ENCODE data around the gene CYP2R1.

CYP2R1 gene

DNA sequence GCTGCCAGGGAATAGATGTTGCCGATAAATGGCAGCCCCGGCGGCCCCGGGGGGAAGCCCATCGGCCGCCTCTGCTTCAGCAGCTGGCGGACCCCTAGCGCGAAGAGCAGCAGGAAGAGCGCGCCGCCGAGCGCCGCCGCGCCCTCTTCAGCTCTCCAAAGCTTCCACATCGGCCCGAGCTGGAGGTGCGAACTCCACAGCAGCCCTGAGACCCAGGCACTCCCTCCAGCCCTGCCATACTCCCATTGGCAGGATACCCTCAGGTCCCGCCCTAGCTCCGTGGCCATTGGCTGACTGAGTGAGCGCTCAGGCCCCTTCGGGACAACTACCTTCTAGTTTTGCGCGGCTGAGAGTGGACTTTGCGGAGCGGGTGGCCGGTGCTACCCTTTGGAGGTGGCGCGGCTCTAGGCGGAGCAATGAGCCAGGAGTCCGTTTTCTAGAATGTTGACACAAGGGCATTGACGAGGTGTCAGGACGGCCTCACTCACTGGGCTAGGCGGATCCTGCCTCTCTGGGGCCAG, at the start of gene CYP2R1:
Gene CYP2R1, minus strand, starts transcription at position 196 of the 521 bp plus-strand sequence. Its CDS starts 26 bp downstream, at position 170.
- peak; percentile 91 for DNase-seq (ENCODE audit: low spot score)

GRCh38 chr11:14938936-14939335, 46.9 kb upstream of the CYP2R1 start:
- DNase-seq (ENCODE audit: low spot score) = no peak

GRCh38 chr11:14934641-14935351, 42.8 kb upstream of the CYP2R1 start:
- DNase-seq (ENCODE audit: low spot score) = no peak

- DNase-seq (ENCODE audit: low spot score) = no peak
These were observed 40.4 kb upstream of the CYP2R1 start for GRCh38 chr11:14932447-14932846.

GRCh38 chr11:14930369-14930768, 38.3 kb upstream of the CYP2R1 start:
- DNase-seq (ENCODE audit: low spot score) = no peak

- no peak for DNase-seq (ENCODE audit: low spot score)
These were observed 35.1 kb upstream of the CYP2R1 start for GRCh38 chr11:14927146-14927545.

DNA sequence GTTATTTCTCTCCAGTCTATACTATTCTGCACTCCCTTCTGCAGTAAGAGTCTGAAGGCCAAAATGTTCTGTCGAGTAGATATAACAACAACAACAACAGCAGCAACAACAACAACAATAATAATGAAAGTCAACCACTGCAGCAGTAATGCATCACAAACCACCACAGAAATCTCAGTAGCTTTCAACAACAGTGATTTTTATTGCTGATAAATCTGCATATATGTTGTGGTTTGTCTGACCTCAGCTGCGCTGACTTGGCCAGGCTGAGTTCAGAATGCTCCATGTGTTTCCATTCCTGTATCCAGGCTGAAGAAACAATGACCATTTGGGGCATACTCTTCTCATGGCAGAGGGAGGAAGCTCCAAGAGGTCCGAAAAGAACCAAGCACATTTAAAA, 32.3 kb upstream of the CYP2R1 start:
- DNase-seq (ENCODE audit: low spot score) = no peak

- DNase-seq (ENCODE audit: low spot score) = no peak
These were observed 24.4 kb upstream of the CYP2R1 start for GRCh38 chr11:14916403-14916802.

DNA sequence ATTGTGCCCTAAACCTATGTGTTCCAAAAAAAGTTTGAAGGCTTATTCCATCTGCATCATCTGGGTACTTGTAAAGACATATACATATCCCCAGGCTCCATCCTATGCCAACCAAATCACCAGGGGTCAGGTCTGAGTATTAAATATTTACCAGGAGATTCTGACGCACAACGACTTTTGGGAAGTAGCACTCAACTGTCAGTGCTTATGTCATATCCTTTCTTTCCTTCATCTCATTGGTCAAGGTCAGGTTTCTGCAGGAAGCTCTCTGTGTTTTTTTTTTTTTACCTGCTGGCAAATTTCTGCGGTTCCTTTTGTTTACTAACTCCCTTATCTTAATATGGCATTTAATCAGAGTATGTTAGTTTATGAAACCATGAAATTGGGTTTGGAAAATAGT, 22.5 kb upstream of the CYP2R1 start:
- DNase-seq (ENCODE audit: low spot score) = no peak

DNA sequence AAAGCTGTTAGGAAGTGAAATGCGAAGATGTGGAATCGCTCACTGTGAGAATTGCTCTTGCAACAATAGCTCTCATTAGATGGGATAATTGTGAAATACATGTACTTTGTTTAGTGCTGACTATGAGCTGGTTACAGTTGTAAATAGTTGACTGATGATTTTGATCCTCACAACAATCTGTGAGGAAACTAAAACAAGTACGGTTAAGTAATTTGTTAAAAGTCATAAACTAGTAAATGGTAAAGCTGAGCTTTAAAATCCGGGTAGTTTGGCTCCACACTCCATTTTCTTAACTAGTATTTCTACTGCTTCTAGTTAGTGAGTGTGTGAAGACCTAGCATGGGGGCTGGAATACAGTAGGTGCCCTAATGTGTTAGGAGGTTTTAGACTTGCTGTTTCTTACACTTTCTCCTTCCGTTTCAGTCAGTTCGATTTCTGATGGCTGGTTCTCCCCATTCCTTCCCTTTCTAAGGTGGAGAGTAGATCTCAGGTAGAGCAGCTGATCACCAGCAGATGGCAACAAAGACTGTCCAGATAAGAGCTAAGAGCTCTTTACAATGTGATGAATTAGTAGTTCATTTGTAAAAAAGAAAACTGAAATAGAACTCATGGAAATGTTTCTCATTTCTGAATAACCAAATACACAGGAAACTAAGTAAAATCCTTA, 16.3 kb upstream of the CYP2R1 start:
- peak; percentile 35 for DNase-seq (ENCODE audit: low spot score)

DNA sequence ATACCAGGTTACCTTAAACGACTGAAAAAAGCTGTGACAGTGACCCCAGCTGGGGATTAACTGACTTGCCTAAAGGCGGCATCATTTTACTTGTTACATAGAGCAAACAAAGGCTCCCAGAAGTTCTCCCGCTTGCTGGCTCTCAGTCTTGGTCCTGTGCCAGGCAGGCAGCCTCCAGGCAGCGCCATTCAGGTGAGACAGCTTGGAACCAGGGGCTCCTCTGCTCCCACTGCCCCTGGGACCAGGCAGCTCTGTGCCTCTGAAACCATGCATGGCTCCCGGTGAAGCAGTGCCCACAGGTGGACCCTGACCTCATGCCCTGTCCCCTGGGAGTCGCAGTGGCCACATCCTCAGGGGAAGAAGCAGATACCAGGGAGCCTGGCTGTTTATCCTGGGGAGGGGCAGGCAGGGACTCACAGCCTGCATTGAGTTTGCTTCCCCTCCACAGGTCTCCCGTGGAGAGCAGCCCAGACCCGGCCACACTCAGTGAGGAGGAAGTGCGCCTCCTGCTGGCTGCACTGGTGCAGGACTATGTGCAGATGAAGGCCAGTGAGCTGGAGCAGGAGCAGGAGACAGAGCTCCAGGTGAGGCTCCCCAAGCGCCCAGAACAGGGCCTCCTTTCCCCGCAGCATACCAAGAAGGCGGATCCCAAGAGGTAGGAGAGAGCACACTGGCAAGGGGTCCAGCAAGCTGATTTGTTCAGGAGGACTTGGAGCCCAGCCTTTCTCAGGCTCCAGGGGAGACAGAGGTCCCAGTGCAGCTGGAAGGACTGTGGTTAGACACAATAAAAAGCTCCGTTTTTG, 15.6 kb upstream of the CYP2R1 start:
- DNase-seq (ENCODE audit: low spot score) = no peak

DNA sequence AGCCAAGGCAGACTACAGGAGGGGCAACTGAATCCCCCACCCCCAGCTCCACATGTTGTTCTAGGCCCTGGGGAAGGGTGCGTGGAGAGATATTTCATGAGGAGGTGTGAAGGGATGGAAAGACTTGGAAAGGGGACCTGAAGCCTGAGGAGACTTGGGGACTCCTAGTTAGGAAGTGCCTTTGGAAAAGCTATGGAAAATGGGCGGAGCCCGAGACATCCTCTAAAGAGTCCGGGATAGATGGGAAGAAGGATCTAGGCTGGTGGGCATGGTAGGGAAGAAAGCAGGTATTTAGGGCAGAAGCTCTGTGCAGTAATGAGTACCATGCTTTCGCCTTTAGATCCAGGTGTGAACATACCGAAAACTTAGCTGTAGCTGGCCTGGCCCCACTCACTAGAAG, 15.0 kb upstream of the CYP2R1 start:
- no peak for DNase-seq (ENCODE audit: low spot score)

- DNase-seq (ENCODE audit: low spot score) = no peak
These were observed 14.5 kb upstream of the CYP2R1 start for GRCh38 chr11:14906578-14906977.

GRCh38 chr11:14905104-14906033, 13.3 kb upstream of the CYP2R1 start:
- DNase-seq (ENCODE audit: low spot score) = no peak

DNA sequence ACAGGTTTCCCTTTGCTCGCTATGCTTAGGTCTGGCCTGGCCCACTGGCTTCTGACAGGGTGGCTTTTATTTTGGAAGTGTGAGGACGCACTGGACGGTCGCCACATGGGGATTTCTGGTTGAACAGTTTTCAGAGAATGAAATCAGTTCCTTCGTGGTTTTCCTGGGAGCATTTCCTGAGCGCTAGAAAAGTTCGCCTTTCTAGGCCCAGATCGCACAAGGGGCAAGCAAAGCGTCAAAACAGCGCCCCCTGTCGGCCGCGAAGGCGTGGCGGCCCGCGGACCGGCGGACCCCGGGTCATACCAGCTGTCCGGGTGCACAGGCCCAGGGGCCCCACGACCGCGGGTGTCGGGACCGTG, 12.7 kb upstream of the CYP2R1 start:
- DNase-seq (ENCODE audit: low spot score) = no peak

DNA sequence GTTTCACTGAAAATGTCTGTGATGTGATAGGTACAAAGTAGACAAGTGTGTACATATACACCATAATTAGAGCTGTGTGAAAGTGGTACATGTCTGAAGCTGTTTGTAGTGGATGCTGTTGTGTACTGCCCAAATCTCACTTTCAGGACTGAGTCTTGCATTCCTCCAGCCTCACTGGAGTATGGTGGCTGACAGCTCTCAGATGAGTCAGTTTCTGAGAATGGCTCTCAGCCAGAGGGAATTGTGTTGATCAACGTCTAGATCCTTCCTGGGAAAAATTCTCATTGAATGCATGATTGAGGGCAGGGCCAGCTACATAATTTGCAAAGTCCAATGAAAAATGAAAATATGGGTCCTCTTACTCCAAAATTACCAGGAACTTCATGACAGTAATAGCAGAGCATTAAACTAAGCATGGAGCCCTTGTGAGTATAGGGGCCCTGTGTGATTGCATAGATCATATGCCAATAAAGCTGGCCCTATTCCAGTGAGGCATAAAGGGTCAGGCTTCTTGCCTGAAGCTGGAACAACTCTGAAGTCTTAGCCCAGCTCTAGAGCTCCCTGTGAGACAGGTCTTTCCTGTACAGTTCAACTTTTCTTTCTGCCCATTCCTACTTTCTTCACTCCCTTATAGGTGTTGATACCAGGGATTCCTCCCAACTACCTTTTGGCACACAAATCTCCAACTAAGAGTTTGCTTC, 10.8 kb upstream of the CYP2R1 start:
- peak; percentile 35 for DNase-seq (ENCODE audit: low spot score)

DNA sequence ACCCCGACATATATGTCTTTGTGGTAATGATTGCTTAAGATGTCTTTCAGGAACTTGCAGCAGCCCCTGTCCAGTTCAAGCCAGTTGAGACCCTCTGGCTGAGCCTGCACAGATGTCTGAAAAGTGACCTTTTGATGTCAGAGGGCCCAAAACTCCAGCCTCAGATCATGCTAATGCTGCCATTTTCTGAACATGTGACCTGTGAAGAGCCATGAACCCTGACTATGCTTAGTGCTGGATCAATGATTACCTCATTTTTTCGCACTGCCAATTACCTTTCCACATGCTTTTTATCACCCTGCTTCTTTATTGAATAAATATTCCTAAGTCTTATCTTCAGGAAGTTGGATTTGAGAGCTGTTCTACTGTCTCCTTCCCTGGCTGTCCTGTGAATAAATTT, 6.9 kb upstream of the CYP2R1 start:
- no peak for DNase-seq (ENCODE audit: low spot score)

DNA sequence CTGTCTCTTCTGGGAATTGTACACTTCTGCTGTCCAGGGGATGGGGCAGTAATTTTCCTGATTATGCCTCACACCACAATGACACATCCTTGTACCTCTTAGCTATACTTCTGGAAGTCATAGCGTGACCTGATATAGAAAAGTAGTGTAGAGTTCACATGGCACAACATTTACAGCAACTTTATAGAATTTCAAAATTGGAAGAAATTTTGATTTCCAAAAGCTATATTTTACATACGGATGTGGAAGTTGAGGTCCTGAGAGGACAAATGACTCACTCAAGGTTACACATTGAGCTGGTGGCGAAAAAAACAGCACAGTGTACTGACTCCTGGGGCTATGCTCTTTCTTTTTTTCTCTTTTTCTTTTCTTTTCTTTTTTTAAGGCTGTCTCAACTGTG, 6.3 kb upstream of the CYP2R1 start:
- no peak for DNase-seq (ENCODE audit: low spot score)

GRCh38 chr11:14894657-14895598, 2.9 kb upstream of the CYP2R1 start:
- DNase-seq (ENCODE audit: low spot score) = no peak

DNA sequence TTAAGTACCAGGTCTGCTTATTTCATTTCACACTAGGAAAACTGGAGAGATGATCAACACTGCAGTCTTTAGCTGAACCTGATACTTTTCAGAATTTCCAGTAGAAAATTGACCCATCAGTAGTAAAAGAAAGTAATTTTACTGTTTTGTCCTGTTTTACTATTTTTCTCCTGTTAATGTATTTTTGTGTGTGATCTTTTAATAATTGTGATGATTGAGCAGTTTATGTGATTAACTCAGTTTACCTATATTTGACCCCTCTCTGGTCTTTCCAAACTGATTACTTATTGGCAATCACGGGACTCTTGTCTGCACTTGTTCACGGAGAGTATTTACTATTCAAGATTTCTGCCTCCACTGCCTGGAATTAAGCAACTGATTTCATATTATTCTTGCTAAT, 546 bp upstream of the CYP2R1 start:
- DNase-seq (ENCODE audit: low spot score) = no peak
